DOHH2 (cell line): Measurements from ENCODE around the gene ITPKB.
A peak's percentile ranks its signal among the peaks of the same experiment; 100 is the strongest.

Source experiments
- H3F3A ChIP-seq: fragments of 200-600 bp; sonication (generic), shearing (Covaris generic); 2 replicates; pipeline ENCODE4 v1.6.0; 2016; ENCODE audit warnings: antibody characterized with exemption, mild to moderate bottlenecking; ENCODE audit not compliant: control insufficient read depth, insufficient read depth
- H3K27ac ChIP-seq: fragments of 200-600 bp; sonication (generic); 2 replicates; pipeline ENCODE4 v1.5.1; 2014; ENCODE audit warnings: low read depth, mild to moderate bottlenecking, low read length, moderate library complexity
- H3K27me3 ChIP-seq: fragments of 200-600 bp; sonication (generic); 2 replicates; pipeline ENCODE4 v1.6.1; 2014; ENCODE audit warnings: mild to moderate bottlenecking, low read length, mixed read lengths; ENCODE audit not compliant: control insufficient read depth
- H3K36me3 ChIP-seq: fragments of 200-600 bp; sonication (generic); 2 replicates; pipeline ENCODE4 v1.6.1; 2014; ENCODE audit warnings: mild to moderate bottlenecking, low read length, moderate library complexity, mixed read lengths; ENCODE audit not compliant: control insufficient read depth
- H3K4me1 ChIP-seq: fragments of 200-600 bp; sonication (generic); 2 replicates; pipeline ENCODE4 v1.6.1; 2014; ENCODE audit warnings: mild to moderate bottlenecking, low read length, mixed read lengths; ENCODE audit not compliant: control insufficient read depth
- H3K4me2 ChIP-seq: fragments of 200-600 bp; sonication (generic); 2 replicates; pipeline ENCODE4 v1.6.0; 2014; ENCODE audit warnings: mild to moderate bottlenecking, low read length, moderate library complexity
- H3K4me3 ChIP-seq: fragments of 200-600 bp; sonication (generic); 2 replicates; pipeline ENCODE4 v1.5.1; 2014; ENCODE audit warnings: mild to moderate bottlenecking, low read length, mixed read lengths
- H3K79me2 ChIP-seq: fragments of 200-600 bp; sonication (generic); 2 replicates; pipeline ENCODE4 v1.6.1; 2014; ENCODE audit warnings: mild to moderate bottlenecking, low read length, mixed read lengths; ENCODE audit not compliant: control insufficient read depth
- H3K9me2 ChIP-seq: fragments of 200-600 bp; sonication (generic); replicated peaks from 2 replicates; pipeline ENCODE4 v1.6.1; 2014; ENCODE audit warnings: mild to moderate bottlenecking, low read length, mixed read lengths; ENCODE audit not compliant: control insufficient read depth
- H3K9me3 ChIP-seq: fragments of 200-600 bp; sonication (generic); 2 replicates; pipeline ENCODE4 v1.6.1; 2014; ENCODE audit warnings: antibody characterized with exemption, low read length, mixed read lengths; ENCODE audit not compliant: control insufficient read depth, insufficient read depth
- H4K20me1 ChIP-seq: fragments of 200-600 bp; sonication (generic); 2 replicates; pipeline ENCODE4 v1.6.0; 2014; ENCODE audit warnings: low read depth, mild to moderate bottlenecking, antibody characterized with exemption, low read length, moderate library complexity; ENCODE audit not compliant: control insufficient read depth, insufficient read depth
- CTCF ChIP-seq: fragments of 200-600 bp; sonication (generic); IDR thresholded peaks from one replicate; pipeline ENCODE4 v1.5.1; 2014; ENCODE audit warnings: antibody characterized with exemption, mild to moderate bottlenecking, low read depth, low read length; ENCODE audit not compliant: poor library complexity, severe bottlenecking
- EZH2phosphoT487 ChIP-seq: fragments of 200-600 bp; sonication (generic); IDR thresholded peaks from 2 replicates; pipeline ENCODE4 v1.6.1; 2017; ENCODE audit warnings: borderline replicate concordance, mild to moderate bottlenecking, antibody characterized with exemption, low read length, moderate library complexity, mixed read lengths

Gene ITPKB

GRCh38 chr1:226608699-226609505 lies 130.2 kb downstream of the ITPKB start:
- H3K27ac ChIP-seq: no peak overlapping the region

GRCh38 chr1:226607821-226608220 lies 131.3 kb downstream of the ITPKB start:
- TF ChIP-seq EZH2phosphoT487 (no peak), CTCF (no peak)
- no peaks in the 10 kb centered on the region for H3K9me2 ChIP-seq
- H3K36me3 ChIP-seq: no peaks in the 10 kb centered on the region
- H3K27ac ChIP-seq: no peak overlapping the region
- no peak overlapping the region for H3K4me3 ChIP-seq
- H3K4me1 ChIP-seq: peaks cover 4% of the 10 kb centered on the region; the same call in 1 of the 2 replicates
- H3K79me2 ChIP-seq: no peaks in the 10 kb centered on the region
- H3K4me2 ChIP-seq: no peak overlapping the region
- 0 out of 2 replicates have a peak, but pooled peaks cover 2% of the 10 kb centered on the region for H4K20me1 ChIP-seq
- H3K9me3 ChIP-seq: no peaks in the 10 kb centered on the region
- H3K27me3 ChIP-seq: peaks cover 10% of the 10 kb centered on the region
- no peaks in the 10 kb centered on the region for H3F3A ChIP-seq

More at GRCh38 chr1:226608699-226609505, 130.2 kb downstream of the ITPKB start:
- H3F3A ChIP-seq: no peaks in the 10 kb centered on the region
- H3K9me3 ChIP-seq: no peaks in the 10 kb centered on the region
- H3K4me3 ChIP-seq: no peak overlapping the region
- peak overlapping the region; percentile 1; the same call in 1 of the 2 replicates for H3K4me2 ChIP-seq
- no peaks in the 10 kb centered on the region for H3K9me2 ChIP-seq
- TF ChIP-seq CTCF (peak; percentile 88), EZH2phosphoT487 (no peak)
- H3K79me2 ChIP-seq: no peaks in the 10 kb centered on the region
- H3K36me3 ChIP-seq: no peaks in the 10 kb centered on the region
- 0 out of 2 replicates have a peak, but pooled peaks cover 2% of the 10 kb centered on the region for H4K20me1 ChIP-seq
- H3K27me3 ChIP-seq: peaks cover 10% of the 10 kb centered on the region
- H3K4me1 ChIP-seq: peaks cover 4% of the 10 kb centered on the region; the same call in 1 of the 2 replicates

- H3K27ac ChIP-seq: no peak overlapping the region
- no peak overlapping the region for H3K4me3 ChIP-seq
- no peaks in the 10 kb centered on the region for H3K79me2 ChIP-seq
- no peaks in the 10 kb centered on the region for H3K36me3 ChIP-seq
- H3K4me1 ChIP-seq: peaks cover 4% of the 10 kb centered on the region; the same call in 1 of the 2 replicates
- H3K4me2 ChIP-seq: no peak overlapping the region
- no peaks in the 10 kb centered on the region for H3K9me2 ChIP-seq
- TF ChIP-seq EZH2phosphoT487 (no peak), CTCF (no peak)
- H4K20me1 ChIP-seq: 0 out of 2 replicates have a peak, but pooled peaks cover 2% of the 10 kb centered on the region
- H3F3A ChIP-seq: no peaks in the 10 kb centered on the region
- H3K27me3 ChIP-seq: peaks cover 10% of the 10 kb centered on the region
- no peaks in the 10 kb centered on the region for H3K9me3 ChIP-seq
These were observed 131.8 kb downstream of the ITPKB start for GRCh38 chr1:226607268-226607660.
